HCT116 (cell line): Measurements from ENCODE around the gene CAMP.

Experiments
- CEBPB ChIP-seq: IDR thresholded peaks from 2 replicates; pipeline ENCODE4 v1.6.1; 2012; ENCODE audit warnings: low read depth
- CTCF ChIP-seq, 3 experiments: fragments of 200-600 bp in 1 of 3; sonication (generic) in 1 of 3; IDR thresholded peaks in 2 of 3; conservative IDR thresholded peaks in 1 of 3; 2 replicates each; pipeline ENCODE4 v1.5.1; 2012 to 2017; ENCODE audit warnings: low read depth in 2 of 3, low read length in 2 of 3, antibody characterized with exemption in 1 of 3, borderline replicate concordance in 1 of 3, control low read depth in 1 of 3, mild to moderate bottlenecking in 1 of 3, mixed read lengths in 1 of 3, mixed run types in 1 of 3, moderate library complexity in 1 of 3; ENCODE audit not compliant: insufficient read depth in 1 of 3
- REST ChIP-seq: IDR thresholded peaks from 2 replicates; pipeline ENCODE4 v1.6.1; 2012; ENCODE audit warnings: low read depth

- TF ChIP-seq CEBPB: no peak
- TF ChIP-seq CTCF (IDR thresholded peaks at IDR 0.05 in 2 of 3, conservative IDR thresholded peaks at IDR 0.05 in 1 of 3; ENCODE audit: borderline replicate concordance in 1 of 3, insufficient read depth in 1 of 3, low read depth in 2 of 3, low read length in 2 of 3): no peak
- TF ChIP-seq REST: no peak
Measured at GRCh38 chr3:48238531-48239085, 15.3 kb downstream of the CAMP start.
